Esophagus squamous epithelium (tissue), 5 donors: ENCODE measurements around the gene ATXN2. TPM values are rescaled to one million over a fixed set of nuclear protein-coding genes. Genes with fewer than 3 reads are reported as not detected.
A peak's percentile ranks its signal among the peaks of the same experiment; 100 is the strongest.

Experiments
- DNase-seq: peaks from one replicate; lab custom pipeline; 2025; lab: John Stamatoyannopoulos, UW
- H3K27ac ChIP-seq, 4 donors: fragments of 200-600 bp; sonication (generic); one replicate each; pipeline ENCODE4 v1.5.1; 2016 to 2019; ENCODE audit warnings: mild to moderate bottlenecking in 1 of 4
- H3K27me3 ChIP-seq, 4 donors: fragments of 200-600 bp; sonication (generic); 1 replicate in 3 of 4; 2 replicates in 1 of 4; pipeline versions ENCODE4 v1.5.1 to v1.6.0; 2017 to 2021; ENCODE audit warnings: antibody characterized with exemption in 1 of 4
- H3K36me3 ChIP-seq, 3 donors: fragments of 200-600 bp; sonication (generic); one replicate each; pipeline ENCODE4 v1.5.1; 2016 to 2019
- H3K4me1 ChIP-seq, 3 donors: fragments of 200-600 bp; sonication (generic); one replicate each; pipeline ENCODE4 v1.5.1; 2017 to 2019
- H3K4me3 ChIP-seq, 4 donors: fragments of 200-600 bp; sonication (generic); 1 replicate in 3 of 4; 2 replicates in 1 of 4; pipeline ENCODE4 v1.5.1; 2016 to 2019; ENCODE audit warnings: mild to moderate bottlenecking in 2 of 4, moderate library complexity in 1 of 4
- H3K9me3 ChIP-seq, 3 donors: fragments of 200-600 bp; sonication (generic); one replicate each; pipeline ENCODE4 v1.5.1; 2016 to 2019
- CTCF ChIP-seq, 6 experiments: fragments of 450-650 bp in 4 of 6; fragments of 200-600 bp in 2 of 6; sonication (generic) in 2 of 6; IDR thresholded peaks; one replicate each; pipeline ENCODE4 v1.5.1; 2016 to 2019; ENCODE audit warnings: antibody characterized with exemption in 6 of 6, mild to moderate bottlenecking in 4 of 6, moderate library complexity in 4 of 6
- POLR2A ChIP-seq, 4 donors: fragments of 450-650 bp; IDR thresholded peaks; one replicate each; pipeline ENCODE4 v1.6.1; 2017; ENCODE audit warnings: antibody characterized with exemption in 4 of 4, mild to moderate bottlenecking in 4 of 4, moderate library complexity in 3 of 4
- WGBS, 2 donors: methylation state at CpG; one replicate each; pipeline ENCODE4 v1.1.5; 2018; 5-methylcytosine and 5-hydroxymethylcytosine counted together
- intact Hi-C: fragments of 100-400 bp; cut with DNase I; formaldehyde crosslinking; loops from one replicate; pipeline ENCODE4 v1.15.0; 2022
- total RNA-seq, 4 donors: library from RNA; depleted of rRNA; stranded (reverse); fragments of >200 nt; gene quantifications; one replicate each; pipeline ENCODE4 v1.1.0, GENCODE V29; 2016
- donor health status: DM: yes; HTN: yes; CAD: no.

The ATXN2 gene
- 10 to 100 TPM; 11.4 to 36.2 (median 25.4) TPM for total RNA-seq

GRCh38 chr12:111598637-111599452, at the start of gene ATXN2:
Gene ATXN2, minus strand, starts transcription at chr12:111599315. Its CDS starts 281 bp downstream, at chr12:111599034.
- H3K4me3 ChIP-seq, result peak within 1 kb of the TSS; percentile 62 to 98 (median 86)
- no peaks in the 10 kb centered on the region for H3K27me3 ChIP-seq
- intact Hi-C loops, result no loop called here
- H3K4me1 ChIP-seq, result peaks cover 16 to 49% (median 26%) of the 10 kb centered on the region in 3 donors
- peak within 1 kb of the TSS; percentile 91 to 100 (median 98) for H3K27ac ChIP-seq
- WGBS, 2 donors, result no CpG with 5 or more reads among the region's 119 CpGs
- TF ChIP-seq CTCF (IDR thresholded peaks at IDR 0.05) (no peak), POLR2A (IDR thresholded peaks at IDR 0.05) (no peak)
- no peak for DNase-seq
- H3K9me3 ChIP-seq, result no peaks in the 10 kb centered on the region
- H3K36me3 ChIP-seq, result no peaks in the 10 kb centered on the region

- Histone ChIP-seq H3K9me3 (no peaks in the 10 kb centered on the region), H3K4me1 (peaks cover 0 to 16% (median 0%) of the 10 kb centered on the region in 3 donors), H3K36me3 (peaks cover 23 to 98% (median 35%) of the 10 kb centered on the region in 3 donors), H3K4me3 (no peak overlapping the region), H3K27ac (no peak overlapping the region), H3K27me3 (no peaks in the 10 kb centered on the region)
- WGBS, 2 donors, result 95 to 97% methylated on average over 5 of the region's 5 CpGs
- TF ChIP-seq POLR2A (IDR thresholded peaks at IDR 0.05) (no peak), CTCF (IDR thresholded peaks at IDR 0.05) (no peak)
- no peak for DNase-seq
- intact Hi-C loops, result no loop called here
Measured at GRCh38 chr12:111645433-111645832, 46.3 kb upstream of the ATXN2 start.

- Histone ChIP-seq H3K4me1 (peaks cover 0 to 16% (median 0%) of the 10 kb centered on the region in 3 donors), H3K36me3 (peaks cover 10 to 89% (median 19%) of the 10 kb centered on the region in 3 donors), H3K27me3 (no peaks in the 10 kb centered on the region), H3K27ac (peak overlapping the region in 3 of 4 donors; percentile 33 to 57 (median 39)), H3K4me3 (no peak overlapping the region), H3K9me3 (no peaks in the 10 kb centered on the region)
- intact Hi-C loops, result no loop called here
- no peak for DNase-seq
- TF ChIP-seq POLR2A (IDR thresholded peaks at IDR 0.05) (no peak), CTCF (IDR thresholded peaks at IDR 0.05) (no peak)
- WGBS, 2 donors, result 53 to 63% methylated on average over 3 of the region's 3 CpGs
Measured at GRCh38 chr12:111643427-111643826, 44.3 kb upstream of the ATXN2 start.

- no peak for DNase-seq
- no peaks in the 10 kb centered on the region for H3K27me3 ChIP-seq
- TF ChIP-seq POLR2A (IDR thresholded peaks at IDR 0.05) (no peak), CTCF (IDR thresholded peaks at IDR 0.05) (no peak)
- no peaks in the 10 kb centered on the region for H3K9me3 ChIP-seq
- H3K4me3 ChIP-seq, result no peak overlapping the region
- H3K4me1 ChIP-seq, result peaks cover 0 to 16% (median 0%) of the 10 kb centered on the region in 3 donors
- 64 to 72% methylated on average over 4 of the region's 4 CpGs for WGBS, 2 donors
- H3K36me3 ChIP-seq, result peaks cover 10 to 83% (median 17%) of the 10 kb centered on the region in 3 donors
- intact Hi-C loops, result no loop called here
- H3K27ac ChIP-seq, result peak overlapping the region in 3 of 4 donors; percentile 33 to 57 (median 39)
Measured at GRCh38 chr12:111642681-111643426, 43.7 kb upstream of the ATXN2 start.
